Measurements from ENCODE around the gene PRICKLE1.

The PRICKLE1 gene

DNA sequence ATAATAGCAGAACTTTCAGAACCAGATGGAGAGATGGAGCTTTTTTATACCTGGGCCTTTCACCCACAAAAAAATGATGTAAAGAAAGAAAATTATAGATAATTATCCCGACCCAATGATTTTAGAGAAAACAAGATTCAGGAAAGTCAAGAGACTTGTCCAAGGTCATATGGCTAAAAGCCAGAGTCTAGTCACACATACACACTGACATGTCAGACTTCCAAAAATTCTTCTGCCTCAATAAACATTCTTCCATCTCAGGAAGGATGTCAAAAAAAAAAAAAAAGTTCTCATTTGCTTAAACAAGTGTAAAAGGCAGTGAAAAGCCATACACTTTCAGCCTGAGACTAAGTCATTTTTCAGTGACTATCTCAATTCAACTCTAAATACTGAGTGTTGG lies 116.0 kb downstream of the PRICKLE1 start:
- DNase-seq (ENCODE audit: low spot score in 2 of 2) (no peak), ATAC-seq (no peak)
- Mint-ChIP-seq H3K36me3 (no peaks in the 10 kb centered on the region), H3K4me1 (peaks cover 14% of the 10 kb centered on the region), H3K27ac (no peak overlapping the region), H3K4me3 (no peak overlapping the region), H3K9me3 (no peaks in the 10 kb centered on the region)

GRCh38 chr12:42473130-42473529 lies 116.4 kb downstream of the PRICKLE1 start:
- Mint-ChIP-seq H3K36me3 (no peaks in the 10 kb centered on the region), H3K27ac (no peak overlapping the region), H3K4me3 (no peak overlapping the region), H3K4me1 (peaks cover 14% of the 10 kb centered on the region), H3K9me3 (no peaks in the 10 kb centered on the region)
- DNase-seq (ENCODE audit: low spot score in 2 of 2) (no peak), ATAC-seq (no peak)

- ATAC-seq (no peak), DNase-seq (ENCODE audit: low spot score in 2 of 2) (no peak)
- Mint-ChIP-seq H3K4me3 (no peak overlapping the region), H3K36me3 (no peaks in the 10 kb centered on the region), H3K27ac (no peak overlapping the region), H3K9me3 (no peaks in the 10 kb centered on the region), H3K4me1 (peaks cover 14% of the 10 kb centered on the region)
Measured at GRCh38 chr12:42472376-42472775, 117.2 kb downstream of the PRICKLE1 start.

GRCh38 chr12:42469355-42470175 lies 120.0 kb downstream of the PRICKLE1 start:
- Mint-ChIP-seq H3K9me3 (no peaks in the 10 kb centered on the region), H3K4me3 (peak overlapping the region; percentile 41), H3K27ac (peak overlapping the region; percentile 65), H3K36me3 (no peaks in the 10 kb centered on the region), H3K4me1 (peaks cover 14% of the 10 kb centered on the region)
- DNase-seq (ENCODE audit: low spot score in 2 of 2) (no peak), ATAC-seq (peak; percentile 80)

GRCh38 chr12:42468921-42469320 lies 120.6 kb downstream of the PRICKLE1 start:
- DNase-seq (ENCODE audit: low spot score in 2 of 2) (no peak), ATAC-seq (no peak)
- Mint-ChIP-seq H3K4me3 (peak overlapping the region; percentile 41), H3K36me3 (no peaks in the 10 kb centered on the region), H3K9me3 (no peaks in the 10 kb centered on the region), H3K4me1 (peaks cover 14% of the 10 kb centered on the region), H3K27ac (no peak overlapping the region)

DNA sequence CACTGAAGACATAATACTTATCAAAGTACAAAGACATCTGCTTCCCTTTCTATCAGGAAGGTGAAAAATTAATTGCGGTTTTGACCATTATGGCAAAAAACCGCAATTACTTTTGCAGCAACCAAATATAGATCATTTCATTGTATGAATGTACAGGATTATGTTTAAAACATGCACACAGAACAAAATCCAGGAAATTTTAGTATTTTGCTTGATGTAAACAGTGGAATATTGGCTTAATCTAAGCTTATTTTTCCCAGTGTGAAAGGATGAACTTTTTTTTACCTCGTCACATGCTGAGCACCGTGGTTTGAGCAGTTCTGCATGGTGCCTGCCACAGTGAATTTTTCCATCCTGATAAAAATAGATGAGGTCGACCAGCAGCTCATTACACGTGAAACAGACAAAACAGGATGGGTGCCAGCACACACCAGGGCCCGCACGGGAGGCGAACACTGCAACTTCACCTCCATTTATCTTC lies 121.2 kb downstream of the PRICKLE1 start:
- no peak overlapping the region for H3K27ac Mint-ChIP-seq
- H3K4me3 Mint-ChIP-seq, result no peak overlapping the region
- DNase-seq (ENCODE audit: low spot score in 2 of 2) (no peak), ATAC-seq (no peak)
- H3K4me1 Mint-ChIP-seq, result peaks cover 14% of the 10 kb centered on the region
- no peaks in the 10 kb centered on the region for H3K36me3 Mint-ChIP-seq
- no peaks in the 10 kb centered on the region for H3K9me3 Mint-ChIP-seq

- no peak for DNase-seq (ENCODE audit: low spot score in 2 of 2)
- Mint-ChIP-seq H3K4me1 (no peaks in the 10 kb centered on the region), H3K36me3 (no peaks in the 10 kb centered on the region), H3K27ac (no peak overlapping the region), H3K4me3 (no peak overlapping the region), H3K9me3 (no peaks in the 10 kb centered on the region)
- ATAC-seq, result no peak
Measured at GRCh38 chr12:42463671-42464070, 125.9 kb downstream of the PRICKLE1 start.

DNA sequence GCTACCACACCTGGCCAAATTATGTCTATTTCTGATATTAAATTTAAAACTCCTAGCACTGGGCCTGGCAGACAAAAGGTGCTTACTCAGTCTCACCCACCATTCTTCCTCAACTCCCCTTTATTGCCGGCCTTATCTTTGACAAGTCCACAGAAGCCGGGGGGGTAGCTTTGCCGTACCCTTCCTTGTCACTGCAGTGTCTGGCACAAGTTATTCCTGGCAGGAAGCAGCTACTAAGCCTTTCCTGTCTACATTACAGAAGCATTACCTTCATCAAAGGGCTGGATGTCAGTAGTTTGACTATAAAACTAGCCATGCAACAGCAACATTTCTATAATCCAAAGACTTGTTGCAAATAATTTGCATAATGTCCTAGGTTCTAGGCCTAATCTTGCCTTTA lies 127.1 kb downstream of the PRICKLE1 start:
- Mint-ChIP-seq H3K27ac (no peak overlapping the region), H3K4me3 (no peak overlapping the region), H3K4me1 (no peaks in the 10 kb centered on the region), H3K9me3 (no peaks in the 10 kb centered on the region), H3K36me3 (no peaks in the 10 kb centered on the region)
- no peak for ATAC-seq
- DNase-seq (ENCODE audit: low spot score in 2 of 2), result no peak

- DNase-seq (ENCODE audit: low spot score in 2 of 2) (no peak), ATAC-seq (no peak)
- Mint-ChIP-seq H3K9me3 (no peaks in the 10 kb centered on the region), H3K4me1 (no peaks in the 10 kb centered on the region), H3K36me3 (no peaks in the 10 kb centered on the region), H3K27ac (no peak overlapping the region), H3K4me3 (no peak overlapping the region)
Measured at GRCh38 chr12:42459336-42459847, 130.2 kb downstream of the PRICKLE1 start.

- H3K9me3 Mint-ChIP-seq, result no peaks in the 10 kb centered on the region
- DNase-seq (ENCODE audit: low spot score in 2 of 2) (no peak), ATAC-seq (no peak)
- no peak overlapping the region for H3K27ac Mint-ChIP-seq
- H3K4me3 Mint-ChIP-seq, result no peak overlapping the region
- H3K36me3 Mint-ChIP-seq, result no peaks in the 10 kb centered on the region
- no peaks in the 10 kb centered on the region for H3K4me1 Mint-ChIP-seq
Measured at GRCh38 chr12:42458575-42458974, 131.0 kb downstream of the PRICKLE1 start.

DNA sequence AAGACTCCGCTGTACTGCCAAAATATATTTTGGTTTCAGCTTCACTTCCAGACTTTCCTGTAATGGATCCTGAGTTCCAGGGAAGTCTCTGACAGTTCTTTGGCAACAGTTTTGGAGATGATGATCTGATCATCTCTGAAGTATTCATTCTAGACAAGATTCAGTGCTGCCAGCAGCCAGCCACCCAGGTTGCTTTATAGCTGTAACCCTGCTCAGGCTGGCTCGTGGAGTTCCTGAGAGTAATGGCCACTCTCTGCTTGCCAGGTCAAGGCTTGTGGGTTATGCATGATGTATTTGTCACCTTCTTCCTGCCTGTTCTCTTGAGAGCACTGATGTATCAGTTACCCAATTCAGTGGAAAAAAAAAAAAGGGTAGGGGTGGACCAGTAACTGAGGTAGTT lies 139.3 kb downstream of the PRICKLE1 start:
- Mint-ChIP-seq H3K36me3 (peaks cover 44% of the 10 kb centered on the region), H3K4me1 (no peaks in the 10 kb centered on the region), H3K4me3 (no peak overlapping the region), H3K9me3 (no peaks in the 10 kb centered on the region), H3K27ac (no peak overlapping the region)
- DNase-seq (ENCODE audit: low spot score in 2 of 2), result no peak
- no peak for ATAC-seq

GRCh38 chr12:42448841-42449240 lies 140.7 kb downstream of the PRICKLE1 start:
- peaks cover 59% of the 10 kb centered on the region for H3K36me3 Mint-ChIP-seq
- no peak for DNase-seq (ENCODE audit: low spot score in 2 of 2)
- H3K4me1 Mint-ChIP-seq, result no peaks in the 10 kb centered on the region
- no peaks in the 10 kb centered on the region for H3K9me3 Mint-ChIP-seq
- peak overlapping the region; percentile 73 for H3K27ac Mint-ChIP-seq
- H3K4me3 Mint-ChIP-seq, result no peak overlapping the region
- no peak for ATAC-seq

DNA sequence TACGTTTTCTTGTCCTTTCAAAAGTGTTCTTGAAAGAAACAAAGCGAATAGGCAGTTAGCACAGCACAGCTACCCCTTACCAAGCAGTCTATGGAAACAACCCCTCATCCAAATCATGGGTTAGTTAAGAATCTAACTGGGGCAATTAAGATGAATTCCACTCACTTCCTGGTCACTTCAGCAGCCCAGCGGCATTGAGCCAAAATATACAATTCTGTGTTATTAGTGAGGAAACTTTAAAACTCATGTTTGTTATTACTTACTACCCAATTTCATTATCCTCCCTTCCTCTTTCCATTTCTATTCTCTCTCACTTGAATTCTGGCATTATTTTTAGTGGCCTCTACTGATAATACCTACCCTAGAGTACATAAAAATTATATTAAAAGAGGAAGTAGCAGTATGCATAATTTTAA lies 142.2 kb downstream of the PRICKLE1 start:
- no peaks in the 10 kb centered on the region for H3K4me1 Mint-ChIP-seq
- H3K27ac Mint-ChIP-seq, result no peak overlapping the region
- H3K36me3 Mint-ChIP-seq, result peaks cover 72% of the 10 kb centered on the region
- no peak overlapping the region for H3K4me3 Mint-ChIP-seq
- ATAC-seq (no peak), DNase-seq (ENCODE audit: low spot score in 2 of 2) (no peak)
- no peaks in the 10 kb centered on the region for H3K9me3 Mint-ChIP-seq

GRCh38 chr12:42446761-42447160 lies 142.8 kb downstream of the PRICKLE1 start:
- no peak for ATAC-seq
- no peak for DNase-seq (ENCODE audit: low spot score in 2 of 2)
- Mint-ChIP-seq H3K36me3 (peaks cover 79% of the 10 kb centered on the region), H3K9me3 (no peaks in the 10 kb centered on the region), H3K4me3 (no peak overlapping the region), H3K4me1 (no peaks in the 10 kb centered on the region), H3K27ac (no peak overlapping the region)

- no peak overlapping the region for H3K27ac Mint-ChIP-seq
- no peaks in the 10 kb centered on the region for H3K9me3 Mint-ChIP-seq
- DNase-seq (ENCODE audit: low spot score in 2 of 2), result no peak
- peaks cover 87% of the 10 kb centered on the region for H3K36me3 Mint-ChIP-seq
- H3K4me1 Mint-ChIP-seq, result no peaks in the 10 kb centered on the region
- ATAC-seq, result no peak
- H3K4me3 Mint-ChIP-seq, result no peak overlapping the region
Measured at GRCh38 chr12:42445891-42446290, 143.7 kb downstream of the PRICKLE1 start.

DNA sequence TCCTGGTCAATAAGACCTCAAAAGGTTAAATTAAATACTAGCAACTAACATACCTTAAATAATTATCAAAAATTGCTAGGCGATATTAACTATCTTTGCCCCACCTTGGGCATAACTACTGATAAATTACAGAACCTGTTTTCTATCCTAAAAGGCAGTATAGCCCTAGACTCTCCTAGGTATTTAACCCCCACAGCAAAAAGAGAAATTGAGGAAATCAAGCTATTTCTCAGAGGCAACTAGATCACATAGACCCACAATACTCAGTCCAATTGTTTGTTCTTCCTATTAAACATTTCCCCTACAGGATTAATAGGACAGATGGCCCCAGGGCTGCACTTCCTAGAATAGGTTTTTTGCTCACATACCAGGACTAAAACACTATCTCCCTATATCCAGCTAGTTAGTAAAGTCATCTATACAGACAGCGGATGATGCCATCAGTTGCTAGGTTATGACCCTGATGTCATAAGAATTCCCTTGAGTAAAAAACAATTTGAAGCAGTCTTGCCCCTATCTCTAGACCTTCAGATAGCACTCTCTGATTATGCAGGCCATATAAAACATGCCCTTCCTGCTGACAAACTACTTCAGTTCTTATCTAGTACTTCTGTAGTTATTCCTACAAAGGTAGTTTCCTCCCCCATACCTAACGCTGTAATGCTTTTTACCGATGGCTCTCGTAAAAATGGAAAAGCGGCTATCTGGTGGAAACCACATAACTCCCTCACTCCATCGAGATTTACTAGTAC lies 145.2 kb downstream of the PRICKLE1 start:
- ATAC-seq (no peak), DNase-seq (ENCODE audit: low spot score in 2 of 2) (no peak)
- H3K4me3 Mint-ChIP-seq, result no peak overlapping the region
- H3K36me3 Mint-ChIP-seq, result peaks cover 93% of the 10 kb centered on the region
- no peak overlapping the region for H3K27ac Mint-ChIP-seq
- no peaks in the 10 kb centered on the region for H3K9me3 Mint-ChIP-seq
- no peaks in the 10 kb centered on the region for H3K4me1 Mint-ChIP-seq
